NCI-H2171 treated with DMSO at 0.1 percent for 48 hours (cell line): ENCODE measurements around the gene OR51L1.
A peak's percentile ranks its signal among the peaks of the same experiment; 100 is the strongest.
"Not testable (repeated sequence)": the region's sequence is repeated elsewhere in the genome, so short reads cannot be mapped to it uniquely, and the experiment has no call there.

ENCODE experiments used
- DNase-seq: peaks from one replicate; lab custom pipeline; 2025; lab: John Stamatoyannopoulos, UW

The OR51L1 gene

GRCh38 chr11:4994551-4994950 is at the start of gene OR51L1:
OR51L1 (plus strand) TSS chr11:4994851; CDS start chr11:4998983, 4,132 bp downstream.
- no peak for DNase-seq

- no peak for DNase-seq
Measured at GRCh38 chr11:4947505-4947904, 47.1 kb upstream of the OR51L1 start, which contains the start of gene OR51A4. OR51A4 (minus strand) TSS chr11:4947605; CDS start chr11:4947100, 505 bp downstream.

GRCh38 chr11:4955613-4956012 is 39.0 kb upstream of the OR51L1 start, which contains the start of gene OR51A2:
OR51A2 (minus strand) TSS chr11:4955713; CDS start chr11:4955713, 0 bp downstream.
- DNase-seq: not testable (repeated sequence)

- DNase-seq: no peak
Measured at GRCh38 chr11:4957396-4957795, 37.3 kb upstream of the OR51L1 start.

GRCh38 chr11:4960877-4961276 is 33.8 kb upstream of the OR51L1 start:
- DNase-seq: no peak

GRCh38 chr11:4962816-4963215 is 31.8 kb upstream of the OR51L1 start:
- no peak for DNase-seq

- no peak for DNase-seq
Measured at GRCh38 chr11:4975436-4975835, 19.2 kb upstream of the OR51L1 start.

- DNase-seq: no peak
Measured at GRCh38 chr11:4979036-4979435, 15.6 kb upstream of the OR51L1 start.

GRCh38 chr11:4982678-4983077 is 12.0 kb upstream of the OR51L1 start:
- no peak for DNase-seq

- DNase-seq: no peak
Measured at GRCh38 chr11:4983841-4984240, 10.8 kb upstream of the OR51L1 start.

- DNase-seq: no peak
Measured at GRCh38 chr11:4991060-4991459, 3.6 kb upstream of the OR51L1 start.

GRCh38 chr11:5004424-5005274 is 10.0 kb downstream of the OR51L1 start:
- DNase-seq: peak; percentile 7

- DNase-seq: no peak
Measured at GRCh38 chr11:5007561-5007960, 12.9 kb downstream of the OR51L1 start.

- no peak for DNase-seq
Measured at GRCh38 chr11:5011254-5011653, 16.6 kb downstream of the OR51L1 start.

GRCh38 chr11:5013012-5013411 is 18.4 kb downstream of the OR51L1 start:
- DNase-seq: no peak

- DNase-seq: no peak
Measured at GRCh38 chr11:5021996-5022395, 27.3 kb downstream of the OR51L1 start.

GRCh38 chr11:5036669-5037068 is 42.0 kb downstream of the OR51L1 start:
- no peak for DNase-seq

- DNase-seq: no peak
Measured at GRCh38 chr11:5037926-5038325, 43.3 kb downstream of the OR51L1 start.

GRCh38 chr11:5038341-5038740 is 43.7 kb downstream of the OR51L1 start:
- no peak for DNase-seq

GRCh38 chr11:5040876-5041275 is 46.2 kb downstream of the OR51L1 start:
- no peak for DNase-seq

GRCh38 chr11:5042091-5042490 is 47.4 kb downstream of the OR51L1 start:
- DNase-seq: no peak

- no peak for DNase-seq
Measured at GRCh38 chr11:5043380-5043779, 48.7 kb downstream of the OR51L1 start.

- no peak for DNase-seq
Measured at GRCh38 chr11:5046226-5046625, 51.6 kb downstream of the OR51L1 start, which contains the start of gene OR52J3. OR52J3 (plus strand) TSS chr11:5046526; CDS start chr11:5046526, 0 bp downstream.
